Prostate gland (tissue), 2 donors: ENCODE results near the gene CLEC1A. TPM values are rescaled to one million over a fixed set of nuclear protein-coding genes. Genes with fewer than 3 reads are reported as not detected.

Source experiments
- DNase-seq: peaks from one replicate; pipeline ENCODE4 v3.0.0-alpha.2; 2019; ENCODE audit warnings: low spot score
- H3K27ac ChIP-seq, 2 donors: fragments of 200-600 bp; sonication (generic); 2 replicates each; pipeline ENCODE4 v1.5.1; 2017 to 2019
- H3K27me3 ChIP-seq: fragments of 200-600 bp; sonication (generic); replicated peaks from 2 replicates; pipeline ENCODE4 v1.5.1; 2019; ENCODE audit not compliant: insufficient read depth
- H3K36me3 ChIP-seq, 2 donors: fragments of 200-600 bp; sonication (generic); 1 replicate in 1 of 2; 2 replicates in 1 of 2; pipeline versions ENCODE4 v1.5.1 to v1.8.1; 2017 to 2019
- H3K4me1 ChIP-seq: fragments of 200-600 bp; sonication (generic); replicated peaks from 2 replicates; pipeline ENCODE4 v1.5.1; 2019
- H3K4me3 ChIP-seq, 2 donors: fragments of 200-600 bp; sonication (generic); 2 replicates each; pipeline ENCODE4 v1.5.1; 2017 to 2019
- H3K9me3 ChIP-seq: fragments of 200-600 bp; sonication (generic); 2 replicates; pipeline ENCODE4 v1.5.1; 2017
- POLR2A ChIP-seq: fragments of 450-650 bp; IDR thresholded peaks from one replicate; pipeline ENCODE4 v1.6.1; 2016; ENCODE audit warnings: antibody characterized with exemption, mild to moderate bottlenecking
- POLR2AphosphoS5 ChIP-seq: sonication (generic); formaldehyde crosslinking; IDR thresholded peaks from one replicate; pipeline ENCODE4 v1.6.1; 2017; ENCODE audit warnings: antibody characterized with exemption
- WGBS: methylation state at CpG from one replicate; pipeline ENCODE4 v1.1.5; 2018; 5-methylcytosine and 5-hydroxymethylcytosine counted together
- intact Hi-C: fragments of 100-400 bp; cut with DNase I; formaldehyde crosslinking; loops from one replicate; pipeline ENCODE4 v1.14.2; 2022
- total RNA-seq, 2 donors: library from RNA; depleted of rRNA; stranded (reverse); fragments of >200 nt; gene quantifications; one replicate each; pipeline ENCODE4 v1.1.0, GENCODE V29; 2016
- TF ChIP-seq, protein P1 (sequence below), 4 experiments: fragments of 200-600 bp in 2 of 4; fragments of 450-650 bp in 2 of 4; sonication (generic) in 2 of 4; IDR thresholded peaks; 1 replicate in 3 of 4; 2 replicates in 1 of 4; pipeline ENCODE4 v1.5.1; 2016 to 2019; ENCODE audit warnings: antibody characterized with exemption in 4 of 4, mild to moderate bottlenecking in 2 of 4, moderate library complexity in 2 of 4

The CLEC1A gene
- total RNA-seq, 2 donors from 2014 or later: 1.5 to 3.5 TPM

DNA sequence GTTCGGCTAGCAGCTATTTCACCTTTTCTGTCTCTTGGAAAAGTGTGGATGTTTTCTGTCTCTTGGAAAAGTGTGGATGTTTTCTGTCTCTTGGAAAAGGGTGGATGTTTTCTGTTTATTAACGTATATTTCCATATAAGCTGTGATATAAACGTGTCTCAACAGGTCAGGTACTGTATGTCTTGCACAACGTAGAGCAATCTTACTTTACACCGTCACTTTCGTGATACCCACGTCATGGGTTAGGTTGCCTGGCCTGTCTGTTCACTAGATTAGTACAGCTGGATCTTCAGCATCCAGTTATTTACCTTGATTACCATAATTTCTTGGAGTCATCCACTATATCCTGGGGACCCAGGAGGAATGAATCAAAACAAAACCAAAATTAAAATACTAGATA lies 17.1 kb upstream of the CLEC1A start:
- Histone ChIP-seq H3K36me3 (no peaks in the 10 kb centered on the region), H3K27me3 (no peaks in the 10 kb centered on the region), H3K4me3 (no peak overlapping the region), H3K4me1 (no peaks in the 10 kb centered on the region), H3K27ac (no peak overlapping the region), H3K9me3 (no peaks in the 10 kb centered on the region)
- intact Hi-C loops: no loop called here
- DNase-seq: no peak
- TF ChIP-seq, protein P1, sequence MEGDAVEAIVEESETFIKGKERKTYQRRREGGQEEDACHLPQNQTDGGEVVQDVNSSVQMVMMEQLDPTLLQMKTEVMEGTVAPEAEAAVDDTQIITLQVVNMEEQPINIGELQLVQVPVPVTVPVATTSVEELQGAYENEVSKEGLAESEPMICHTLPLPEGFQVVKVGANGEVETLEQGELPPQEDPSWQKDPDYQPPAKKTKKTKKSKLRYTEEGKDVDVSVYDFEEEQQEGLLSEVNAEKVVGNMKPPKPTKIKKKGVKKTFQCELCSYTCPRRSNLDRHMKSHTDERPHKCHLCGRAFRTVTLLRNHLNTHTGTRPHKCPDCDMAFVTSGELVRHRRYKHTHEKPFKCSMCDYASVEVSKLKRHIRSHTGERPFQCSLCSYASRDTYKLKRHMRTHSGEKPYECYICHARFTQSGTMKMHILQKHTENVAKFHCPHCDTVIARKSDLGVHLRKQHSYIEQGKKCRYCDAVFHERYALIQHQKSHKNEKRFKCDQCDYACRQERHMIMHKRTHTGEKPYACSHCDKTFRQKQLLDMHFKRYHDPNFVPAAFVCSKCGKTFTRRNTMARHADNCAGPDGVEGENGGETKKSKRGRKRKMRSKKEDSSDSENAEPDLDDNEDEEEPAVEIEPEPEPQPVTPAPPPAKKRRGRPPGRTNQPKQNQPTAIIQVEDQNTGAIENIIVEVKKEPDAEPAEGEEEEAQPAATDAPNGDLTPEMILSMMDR (IDR thresholded peaks at IDR 0.05): no peak
- TF ChIP-seq POLR2AphosphoS5 (no peak), POLR2A (no peak)
- 73% methylated on average over 7 of the region's 7 CpGs for WGBS

DNA sequence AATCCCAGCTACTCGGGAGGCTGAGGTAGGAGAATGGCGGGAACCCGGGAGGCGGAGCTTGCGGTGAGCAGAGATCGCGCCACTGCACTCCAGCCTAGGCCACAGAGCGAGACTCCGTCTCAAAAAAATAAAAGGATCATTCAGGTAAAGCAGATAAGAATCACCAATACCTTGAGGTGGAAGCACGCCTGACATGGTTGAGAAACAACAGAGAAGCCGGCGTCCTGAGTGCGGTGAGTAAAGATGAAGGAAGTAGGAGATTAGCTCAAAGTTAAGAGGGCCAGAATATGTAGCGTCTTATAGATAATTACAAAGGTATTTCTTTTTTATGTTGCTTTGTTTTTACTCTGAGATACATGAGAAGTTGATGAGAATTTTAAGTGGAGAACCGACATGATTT lies 16.5 kb upstream of the CLEC1A start:
- H3K4me3 ChIP-seq: no peak overlapping the region
- intact Hi-C loops: no loop called here
- TF ChIP-seq POLR2AphosphoS5 (no peak), POLR2A (no peak)
- TF ChIP-seq, protein P1 (IDR thresholded peaks at IDR 0.05): no peak

GRCh38 chr12:10113920-10114319 lies 15.1 kb upstream of the CLEC1A start:
- TF ChIP-seq POLR2A: no peak
- TF ChIP-seq, protein P1 (IDR thresholded peaks at IDR 0.05): no peak
- no peak for TF ChIP-seq POLR2AphosphoS5
- Histone ChIP-seq H3K27me3 (no peaks in the 10 kb centered on the region), H3K4me1 (no peaks in the 10 kb centered on the region), H3K4me3 (no peak overlapping the region), H3K27ac (no peak overlapping the region), H3K36me3 (no peaks in the 10 kb centered on the region), H3K9me3 (no peaks in the 10 kb centered on the region)
- DNase-seq: no peak
- WGBS: 82% methylated on average over 1 of the region's 1 CpG
- intact Hi-C loops: no loop called here

More for the DNA sequence above, 16.5 kb upstream of the CLEC1A start:
- H3K27me3 ChIP-seq: no peaks in the 10 kb centered on the region
- H3K27ac ChIP-seq: no peak overlapping the region
- H3K4me1 ChIP-seq: no peaks in the 10 kb centered on the region
- WGBS: 87% methylated on average over 15 of the region's 15 CpGs
- H3K36me3 ChIP-seq: no peaks in the 10 kb centered on the region
- no peaks in the 10 kb centered on the region for H3K9me3 ChIP-seq
- DNase-seq: no peak

- H3K9me3 ChIP-seq: no peaks in the 10 kb centered on the region
- H3K36me3 ChIP-seq: no peaks in the 10 kb centered on the region
- no peaks in the 10 kb centered on the region for H3K4me1 ChIP-seq
- no peak overlapping the region for H3K4me3 ChIP-seq
- 75% methylated on average over 1 of the region's 1 CpG for WGBS
- H3K27me3 ChIP-seq: no peaks in the 10 kb centered on the region
- no peak overlapping the region for H3K27ac ChIP-seq
- intact Hi-C loops: no loop called here
- no peak for DNase-seq
- TF ChIP-seq, protein P1 (IDR thresholded peaks at IDR 0.05): no peak
Observed at GRCh38 chr12:10113075-10113474, 14.3 kb upstream of the CLEC1A start.

GRCh38 chr12:10111451-10111850 lies 12.7 kb upstream of the CLEC1A start:
- WGBS: 90% methylated on average over 38 of the region's 38 CpGs
- Histone ChIP-seq H3K4me3 (no peak overlapping the region), H3K9me3 (no peaks in the 10 kb centered on the region), H3K36me3 (no peaks in the 10 kb centered on the region), H3K27ac (no peak overlapping the region), H3K4me1 (no peaks in the 10 kb centered on the region), H3K27me3 (no peaks in the 10 kb centered on the region)
- intact Hi-C loops: no loop called here
- no peak for DNase-seq
- TF ChIP-seq, protein P1 (IDR thresholded peaks at IDR 0.05): no peak
- TF ChIP-seq POLR2A (no peak), POLR2AphosphoS5 (no peak)
